Immature natural killer cell (primary cell): ENCODE measurements around the gene TLCD4. TPM values are rescaled to one million over a fixed set of nuclear protein-coding genes. Genes with fewer than 3 reads are reported as not detected.

ENCODE experiments used
- DNase-seq, 3 donors: peaks; one replicate each; pipeline ENCODE4 v3.0.0; 2022; ENCODE audit warnings: mixed read lengths in 1 of 3
- H3K27ac Mint-ChIP-seq, 6 donors: one replicate each; pipeline ENCODE4 v1.8.0; 2020; ENCODE audit warnings: mixed read lengths in 6 of 6, mild to moderate bottlenecking in 5 of 6, inconsistent platforms in 4 of 6, moderate library complexity in 3 of 6
- H3K27me3 Mint-ChIP-seq, 3 donors: one replicate each; pipeline ENCODE4 v1.8.0; 2020 to 2021; ENCODE audit warnings: low read depth in 3 of 3, mild to moderate bottlenecking in 3 of 3, mixed read lengths in 3 of 3, moderate library complexity in 3 of 3, inconsistent platforms in 1 of 3
- H3K36me3 Mint-ChIP-seq, 3 donors: one replicate each; pipeline ENCODE4 v1.8.0; 2020; ENCODE audit warnings: mixed read lengths in 3 of 3, inconsistent platforms in 2 of 3, mild to moderate bottlenecking in 2 of 3
- H3K4me1 Mint-ChIP-seq, 2 donors: one replicate each; pipeline ENCODE4 v1.8.0; 2020; ENCODE audit warnings: inconsistent platforms in 2 of 2, mild to moderate bottlenecking in 2 of 2, mixed read lengths in 2 of 2, moderate library complexity in 1 of 2
- H3K4me3 Mint-ChIP-seq, 5 donors: one replicate each; pipeline ENCODE4 v1.8.0; 2020; ENCODE audit warnings: mild to moderate bottlenecking in 5 of 5, mixed read lengths in 5 of 5, inconsistent platforms in 3 of 5, moderate library complexity in 3 of 5
- H3K9me3 Mint-ChIP-seq, 6 donors: one replicate each; pipeline ENCODE4 v1.8.0; 2020; ENCODE audit warnings: mild to moderate bottlenecking in 6 of 6, mixed read lengths in 6 of 6, inconsistent platforms in 4 of 6, moderate library complexity in 3 of 6
- polyA plus RNA-seq, 3 donors: library from polyadenylated mRNA; unstranded; fragments of 300-500 nt; fragmentation: Illumina TruSeq; gene quantifications; one replicate each; pipeline ENCODE4 v1.2.3, GENCODE V29; 2021

Gene TLCD4
- polyA plus RNA-seq: not detected

GRCh38 chr1:95117207-95118066, at the start of gene TLCD4:
TLCD4 (plus strand) TSS chr1:95117355; CDS start chr1:95143902, 26,547 bp downstream.
- peaks cover 13 to 37% (median 22%) of the 10 kb centered on the region in 3 donors for H3K27me3 Mint-ChIP-seq

GRCh38 chr1:95067568-95067967, 49.6 kb upstream of the TLCD4 start:
- Mint-ChIP-seq H3K9me3 (no peaks in the 10 kb centered on the region), H3K27me3 (peaks cover 2% of the 10 kb centered on the region in 3 donors), H3K27ac (no peak overlapping the region), H3K4me3 (no peak overlapping the region), H3K36me3 (peaks cover 4 to 25% (median 18%) of the 10 kb centered on the region in 3 donors), H3K4me1 (peaks cover 8 to 11% of the 10 kb centered on the region in 2 donors)
- DNase-seq: no peak

More at GRCh38 chr1:95117207-95118066, at the start of gene TLCD4:
- H3K27ac Mint-ChIP-seq: no peak within 1 kb of the TSS
- H3K36me3 Mint-ChIP-seq: no peaks in the 10 kb centered on the region
- H3K9me3 Mint-ChIP-seq: no peaks in the 10 kb centered on the region
- peak within 1 kb of the TSS; percentile 78 to 89 (median 85) for H3K4me3 Mint-ChIP-seq
- peak in 2 of 3 donors; percentile 5 to 8 for DNase-seq
- H3K4me1 Mint-ChIP-seq: peaks cover 16 to 22% of the 10 kb centered on the region in 2 donors

- no peak overlapping the region for H3K4me3 Mint-ChIP-seq
- DNase-seq: no peak
- H3K9me3 Mint-ChIP-seq: no peaks in the 10 kb centered on the region
- peaks cover 7 to 12% (median 7%) of the 10 kb centered on the region in 3 donors for H3K27me3 Mint-ChIP-seq
- no peak overlapping the region for H3K27ac Mint-ChIP-seq
- H3K36me3 Mint-ChIP-seq: peaks cover under 1 to 14% (median 3%) of the 10 kb centered on the region in 3 donors
- peaks cover 12 to 22% of the 10 kb centered on the region in 2 donors for H3K4me1 Mint-ChIP-seq
Measured at GRCh38 chr1:95068956-95069709, 48.0 kb upstream of the TLCD4 start.

- H3K36me3 Mint-ChIP-seq: peaks cover 0 to 14% (median 0%) of the 10 kb centered on the region in 3 donors
- H3K9me3 Mint-ChIP-seq: no peaks in the 10 kb centered on the region
- peaks cover 7 to 12% (median 9%) of the 10 kb centered on the region in 3 donors for H3K27me3 Mint-ChIP-seq
- H3K27ac Mint-ChIP-seq: no peak overlapping the region
- DNase-seq: no peak
- no peak overlapping the region for H3K4me3 Mint-ChIP-seq
- H3K4me1 Mint-ChIP-seq: peaks cover 12 to 22% of the 10 kb centered on the region in 2 donors
Measured at GRCh38 chr1:95069710-95070093, 47.5 kb upstream of the TLCD4 start.

GRCh38 chr1:95071539-95071938, 45.6 kb upstream of the TLCD4 start:
- Mint-ChIP-seq H3K27ac (no peak overlapping the region), H3K36me3 (peaks cover 0 to 10% (median 0%) of the 10 kb centered on the region in 3 donors), H3K4me1 (peaks cover 12 to 22% of the 10 kb centered on the region in 2 donors), H3K9me3 (no peaks in the 10 kb centered on the region), H3K27me3 (peaks cover 6 to 13% (median 13%) of the 10 kb centered on the region in 3 donors), H3K4me3 (peak overlapping the region in 4 of 5 donors; percentile 95 to 98 (median 96))
- DNase-seq: no peak

GRCh38 chr1:95072117-95072516, 45.0 kb upstream of the TLCD4 start:
- peaks cover 6 to 13% (median 13%) of the 10 kb centered on the region in 3 donors for H3K27me3 Mint-ChIP-seq
- peaks cover 12 to 22% of the 10 kb centered on the region in 2 donors for H3K4me1 Mint-ChIP-seq
- DNase-seq: no peak
- peak overlapping the region; percentile 95 to 98 (median 98) for H3K4me3 Mint-ChIP-seq
- no peaks in the 10 kb centered on the region for H3K9me3 Mint-ChIP-seq
- peak overlapping the region; percentile 85 to 98 (median 94) for H3K27ac Mint-ChIP-seq
- H3K36me3 Mint-ChIP-seq: peaks cover 0 to 10% (median 0%) of the 10 kb centered on the region in 3 donors

GRCh38 chr1:95072532-95073419, 44.4 kb upstream of the TLCD4 start, which contains the start of gene ALG14:
ALG14 (minus strand) TSS chr1:95072951; CDS start chr1:95072898, 53 bp downstream.
- peak within 1 kb of the TSS; percentile 95 to 98 (median 98) for H3K4me3 Mint-ChIP-seq
- peaks cover 6 to 13% (median 13%) of the 10 kb centered on the region in 3 donors for H3K27me3 Mint-ChIP-seq
- H3K27ac Mint-ChIP-seq: peak within 1 kb of the TSS; percentile 85 to 98 (median 94)
- H3K4me1 Mint-ChIP-seq: peaks cover 12 to 22% of the 10 kb centered on the region in 2 donors
- DNase-seq: peak; percentile 91 to 93 (median 92)
- no peaks in the 10 kb centered on the region for H3K9me3 Mint-ChIP-seq
- H3K36me3 Mint-ChIP-seq: peaks cover 0 to 4% (median 0%) of the 10 kb centered on the region in 3 donors

GRCh38 chr1:95073446-95073845, 43.7 kb upstream of the TLCD4 start:
- Mint-ChIP-seq H3K36me3 (peaks cover 0 to 4% (median 0%) of the 10 kb centered on the region in 3 donors), H3K4me1 (peaks cover 12 to 22% of the 10 kb centered on the region in 2 donors), H3K4me3 (peak overlapping the region; percentile 95 to 98 (median 98)), H3K27ac (peak overlapping the region; percentile 85 to 98 (median 94)), H3K27me3 (peaks cover 6 to 13% (median 13%) of the 10 kb centered on the region in 3 donors), H3K9me3 (no peaks in the 10 kb centered on the region)
- no peak for DNase-seq

GRCh38 chr1:95076034-95076433, 41.1 kb upstream of the TLCD4 start:
- Mint-ChIP-seq H3K9me3 (no peaks in the 10 kb centered on the region), H3K36me3 (no peaks in the 10 kb centered on the region), H3K4me1 (peaks cover 12 to 22% of the 10 kb centered on the region in 2 donors), H3K27ac (no peak overlapping the region), H3K4me3 (no peak overlapping the region), H3K27me3 (peaks cover 6 to 13% (median 13%) of the 10 kb centered on the region in 3 donors)
- DNase-seq: no peak

- no peak overlapping the region for H3K27ac Mint-ChIP-seq
- DNase-seq: no peak
- no peak overlapping the region for H3K4me3 Mint-ChIP-seq
- H3K27me3 Mint-ChIP-seq: peaks cover 2 to 8% (median 5%) of the 10 kb centered on the region in 3 donors
- no peaks in the 10 kb centered on the region for H3K36me3 Mint-ChIP-seq
- no peaks in the 10 kb centered on the region for H3K9me3 Mint-ChIP-seq
- H3K4me1 Mint-ChIP-seq: no peaks in the 10 kb centered on the region
Measured at GRCh38 chr1:95080446-95080845, 36.7 kb upstream of the TLCD4 start.

- peaks cover 2 to 7% (median 5%) of the 10 kb centered on the region in 3 donors for H3K27me3 Mint-ChIP-seq
- DNase-seq: no peak
- no peak overlapping the region for H3K4me3 Mint-ChIP-seq
- no peaks in the 10 kb centered on the region for H3K36me3 Mint-ChIP-seq
- no peaks in the 10 kb centered on the region for H3K4me1 Mint-ChIP-seq
- H3K27ac Mint-ChIP-seq: no peak overlapping the region
- no peaks in the 10 kb centered on the region for H3K9me3 Mint-ChIP-seq
Measured at GRCh38 chr1:95080879-95081278, 36.3 kb upstream of the TLCD4 start.

- Mint-ChIP-seq H3K27ac (no peak overlapping the region), H3K27me3 (peaks cover 3 to 12% (median 7%) of the 10 kb centered on the region in 3 donors), H3K4me1 (no peaks in the 10 kb centered on the region), H3K36me3 (no peaks in the 10 kb centered on the region), H3K9me3 (no peaks in the 10 kb centered on the region), H3K4me3 (no peak overlapping the region)
- DNase-seq: peak; percentile 12 to 17 (median 14)
Measured at GRCh38 chr1:95084317-95085176, 32.6 kb upstream of the TLCD4 start.
